GM10248 (cell line): ENCODE data around the gene VAMP2.

ENCODE experiments used
- CTCF ChIA-PET: fragments of 300-600 bp; sonication (Branson Sonifier 250); formaldehyde crosslinking; extraction: SDS; loops from one replicate; lab custom pipeline; 2021; ENCODE audit warnings: antibody characterized with exemption; lab: Yijun Ruan, JAX
- POLR2A ChIA-PET: fragments of 350-650 bp; sonication (Branson Sonifier 250); formaldehyde crosslinking; extraction: SDS; loops from one replicate; lab custom pipeline; 2020; ENCODE audit warnings: antibody characterized with exemption; lab: Yijun Ruan, JAX
- DNase-seq: peaks from one replicate; pipeline ENCODE4 v3.0.0; 2012; ENCODE audit errors: extremely low spot score
- CTCF ChIP-seq: IDR thresholded peaks from 2 replicates; pipeline ENCODE4 v1.5.1; 2012; ENCODE audit warnings: mild to moderate bottlenecking, low read depth; ENCODE audit errors: extremely low read depth, missing control alignments, control extremely low read depth

The VAMP2 gene

GRCh38 chr17:8150194-8151119 lies 12.3 kb downstream of the VAMP2 start:
- no peak for DNase-seq
- TF ChIP-seq CTCF: no peak
- ChIA-PET POLR2A (interaction anchor here (0.6 to 2.8 kb wide), 4 partner anchors 10 to 40 kb away, joined by 3 to 26 read pairs (median 12); partner anchors contain the start of gene BORCS6), CTCF (interaction anchor here (0.6 to 5.4 kb wide), 2 partner anchors 10 to 29 kb away, joined by 3 to 67 read pairs; no protein-coding TSS in a partner anchor)

- no peak for DNase-seq
- ChIA-PET CTCF (interaction anchor here (5.4 kb wide), 1 partner anchor 10 kb away, joined by 67 read pairs; no protein-coding TSS in a partner anchor), POLR2A (interaction anchor here (2.8 kb wide), 1 partner anchor 23 kb away, joined by 22 read pairs; no protein-coding TSS in a partner anchor)
- TF ChIP-seq CTCF: no peak
Measured at GRCh38 chr17:8149419-8150193, 13.1 kb downstream of the VAMP2 start.

GRCh38 chr17:8148560-8148959 lies 14.2 kb downstream of the VAMP2 start:
- ChIA-PET POLR2A (interaction anchor here (1.1 to 1.3 kb wide), 2 partner anchors 9 to 25 kb away, joined by 3 to 6 read pairs; no protein-coding TSS in a partner anchor), CTCF (interaction anchor here (5.4 kb wide), 1 partner anchor 9 kb away, joined by 67 read pairs; no protein-coding TSS in a partner anchor)
- no peak for DNase-seq
- TF ChIP-seq CTCF: no peak

GRCh38 chr17:8147805-8148404 lies 14.8 kb downstream of the VAMP2 start:
- POLR2A ChIA-PET: interaction anchor here (1.1 to 1.3 kb wide), 2 partner anchors 9 to 25 kb away, joined by 3 to 6 read pairs; no protein-coding TSS in a partner anchor
- no peak for TF ChIP-seq CTCF
- no peak for DNase-seq
- CTCF ChIA-PET: interaction anchor here (5.4 kb wide), 1 partner anchor 8 kb away, joined by 67 read pairs; no protein-coding TSS in a partner anchor

GRCh38 chr17:8147141-8147804 lies 15.5 kb downstream of the VAMP2 start:
- POLR2A ChIA-PET: interaction anchor here (1.0 to 4.0 kb wide), 3 partner anchors 9 to 26 kb away, joined by 3 to 17 read pairs (median 5); no protein-coding TSS in a partner anchor
- DNase-seq: no peak
- CTCF ChIA-PET: interaction anchor here (5.4 kb wide), 1 partner anchor 7 kb away, joined by 67 read pairs; no protein-coding TSS in a partner anchor
- no peak for TF ChIP-seq CTCF
